CD14-positive monocyte (primary cell): ENCODE results near the gene FAM47E. TPM values are rescaled to one million over a fixed set of nuclear protein-coding genes. Genes with fewer than 3 reads are reported as not detected.

Experiments used
- DNase-seq, 3 donors: peaks; one replicate each; pipeline ENCODE4 v3.0.0-alpha.2; 2011 to 2022
- H2AFZ ChIP-seq: 2 replicates; pipeline ENCODE4 v1.6.0; 2012; ENCODE audit warnings: mild to moderate bottlenecking, low read depth, low read length, inconsistent platforms; ENCODE audit not compliant: insufficient read depth, poor library complexity, severe bottlenecking
- H3K27ac ChIP-seq, 2 donors: 1 replicate in 1 of 2; 2 replicates in 1 of 2; pipeline ENCODE4 v1.5.1; 2012 to 2013; ENCODE audit warnings: low read length in 2 of 2, control low read depth in 1 of 2, inconsistent platforms in 1 of 2, low read depth in 1 of 2, mild to moderate bottlenecking in 1 of 2
- H3K27me3 ChIP-seq, 2 donors: one replicate each; pipeline versions ENCODE4 v1.6.0 to v1.6.1; 2011 to 2013; ENCODE audit warnings: low read length in 2 of 2; ENCODE audit not compliant: control insufficient read depth in 2 of 2, insufficient read depth in 2 of 2
- H3K36me3 ChIP-seq, 2 donors: replicated peaks in 1 of 2; 1 replicate in 1 of 2; 2 replicates in 1 of 2; pipeline versions ENCODE4 v1.5.1 to v1.6.1; 2012 to 2013; ENCODE audit warnings: low read length in 2 of 2, control low read depth in 1 of 2, inconsistent platforms in 1 of 2, mild to moderate bottlenecking in 1 of 2; ENCODE audit not compliant: insufficient read depth in 2 of 2, control insufficient read depth in 1 of 2
- H3K4me1 ChIP-seq, 2 donors: 1 replicate in 1 of 2; 2 replicates in 1 of 2; pipeline versions ENCODE4 v1.5.1 to v1.6.1; 2012 to 2013; ENCODE audit warnings: low read length in 2 of 2, control low read depth in 1 of 2, inconsistent platforms in 1 of 2, mild to moderate bottlenecking in 1 of 2, moderate library complexity in 1 of 2; ENCODE audit not compliant: insufficient read depth in 2 of 2, control insufficient read depth in 1 of 2
- H3K4me2 ChIP-seq: replicated peaks from 2 replicates; pipeline ENCODE3; 2012; ENCODE audit warnings: low read length, moderate library complexity, mild to moderate bottlenecking; ENCODE audit not compliant: poor library complexity, severe bottlenecking; ENCODE audit errors: extremely low read depth
- H3K4me3 ChIP-seq, 3 experiments: fragments of 200-600 bp in 1 of 3; sonication (generic) in 1 of 3; replicated peaks in 1 of 3; 1 replicate in 2 of 3; 2 replicates in 1 of 3; pipeline ENCODE4 v1.5.1; 2011 to 2013; ENCODE audit warnings: low read length in 3 of 3, mild to moderate bottlenecking in 3 of 3, control low read depth in 2 of 3, low read depth in 2 of 3, inconsistent platforms in 1 of 3, moderate library complexity in 1 of 3
- H3K79me2 ChIP-seq: 2 replicates; pipeline ENCODE4 v1.6.0; 2012; ENCODE audit warnings: mild to moderate bottlenecking, control low read depth, inconsistent platforms, low read length, moderate library complexity; ENCODE audit not compliant: insufficient read depth
- H3K9ac ChIP-seq: 2 replicates; pipeline ENCODE4 v1.6.0; 2017; ENCODE audit warnings: low read length, mild to moderate bottlenecking; ENCODE audit not compliant: insufficient read depth, poor library complexity, severe bottlenecking
- H3K9me3 ChIP-seq, 2 donors: replicated peaks in 1 of 2; 1 replicate in 1 of 2; 2 replicates in 1 of 2; pipeline versions ENCODE4 v1.5.1 to v1.6.1; 2012 to 2013; ENCODE audit warnings: low read length in 2 of 2, control low read depth in 1 of 2; ENCODE audit not compliant: control insufficient read depth in 1 of 2, insufficient read depth in 1 of 2
- H4K20me1 ChIP-seq: 2 replicates; pipeline ENCODE4 v1.6.0; 2012; ENCODE audit warnings: mild to moderate bottlenecking, low read length, control low read depth, moderate library complexity; ENCODE audit not compliant: insufficient read depth
- H3K27ac Mint-ChIP-seq, 7 donors: one replicate each; pipeline ENCODE4 v1.8.0; 2020; ENCODE audit warnings: mild to moderate bottlenecking in 7 of 7, mixed read lengths in 7 of 7, moderate library complexity in 6 of 7, inconsistent platforms in 2 of 7
- H3K27me3 Mint-ChIP-seq, 3 donors: one replicate each; pipeline ENCODE4 v1.8.0; 2021 to 2022; ENCODE audit warnings: low read depth in 3 of 3, mild to moderate bottlenecking in 3 of 3, mixed read lengths in 3 of 3, moderate library complexity in 3 of 3, inconsistent platforms in 1 of 3
- H3K36me3 Mint-ChIP-seq, 2 donors: one replicate each; pipeline ENCODE4 v1.8.0; 2020; ENCODE audit warnings: mixed read lengths in 2 of 2, inconsistent platforms in 1 of 2, mild to moderate bottlenecking in 1 of 2
- H3K4me1 Mint-ChIP-seq: one replicate; pipeline ENCODE4 v1.8.0; 2020; ENCODE audit warnings: mild to moderate bottlenecking, mixed read lengths
- H3K4me3 Mint-ChIP-seq, 2 donors: one replicate each; pipeline ENCODE4 v1.8.0; 2020; ENCODE audit warnings: mild to moderate bottlenecking in 2 of 2, mixed read lengths in 2 of 2, moderate library complexity in 1 of 2
- H3K9me3 Mint-ChIP-seq, 7 donors: one replicate each; pipeline ENCODE4 v1.8.0; 2020 to 2022; ENCODE audit warnings: mixed read lengths in 7 of 7, mild to moderate bottlenecking in 6 of 7, moderate library complexity in 6 of 7, inconsistent platforms in 2 of 7
- CTCF ChIP-seq: fragments of 200-600 bp; IDR thresholded peaks from one replicate; pipeline ENCODE4 v1.8.0; 2022; ENCODE audit warnings: antibody characterized with exemption, mild to moderate bottlenecking
- WGBS: methylation state at CpG from one replicate; pipeline ENCODE4 v1.1.5; 2013; ENCODE audit warnings: missing lambda C conversion rate; ENCODE audit not compliant: insufficient coverage; 5-methylcytosine and 5-hydroxymethylcytosine counted together
- intact Hi-C, 2 donors: fragments of 100-400 bp; cut with micrococcal nuclease; formaldehyde crosslinking; loops; one replicate each; pipeline versions ENCODE4 v1.15.0 to v1.15.1; 2023
- polyA plus RNA-seq, 3 donors: library from polyadenylated mRNA; depleted of rRNA in 1 of 3; unstranded in 2 of 3; stranded (reverse) in 1 of 3; fragments of 300-500 nt in 2 of 3; fragments of >200 nt in 1 of 3; fragmentation: Illumina TruSeq in 2 of 3; gene quantifications; 1 replicate in 2 of 3; 2 replicates in 1 of 3; pipeline ENCODE4 v1.2.3, GENCODE V29; 2012 to 2021

The FAM47E gene
- polyA plus RNA-seq, 3 donors: 0.31 TPM; not detected in 2

DNA sequence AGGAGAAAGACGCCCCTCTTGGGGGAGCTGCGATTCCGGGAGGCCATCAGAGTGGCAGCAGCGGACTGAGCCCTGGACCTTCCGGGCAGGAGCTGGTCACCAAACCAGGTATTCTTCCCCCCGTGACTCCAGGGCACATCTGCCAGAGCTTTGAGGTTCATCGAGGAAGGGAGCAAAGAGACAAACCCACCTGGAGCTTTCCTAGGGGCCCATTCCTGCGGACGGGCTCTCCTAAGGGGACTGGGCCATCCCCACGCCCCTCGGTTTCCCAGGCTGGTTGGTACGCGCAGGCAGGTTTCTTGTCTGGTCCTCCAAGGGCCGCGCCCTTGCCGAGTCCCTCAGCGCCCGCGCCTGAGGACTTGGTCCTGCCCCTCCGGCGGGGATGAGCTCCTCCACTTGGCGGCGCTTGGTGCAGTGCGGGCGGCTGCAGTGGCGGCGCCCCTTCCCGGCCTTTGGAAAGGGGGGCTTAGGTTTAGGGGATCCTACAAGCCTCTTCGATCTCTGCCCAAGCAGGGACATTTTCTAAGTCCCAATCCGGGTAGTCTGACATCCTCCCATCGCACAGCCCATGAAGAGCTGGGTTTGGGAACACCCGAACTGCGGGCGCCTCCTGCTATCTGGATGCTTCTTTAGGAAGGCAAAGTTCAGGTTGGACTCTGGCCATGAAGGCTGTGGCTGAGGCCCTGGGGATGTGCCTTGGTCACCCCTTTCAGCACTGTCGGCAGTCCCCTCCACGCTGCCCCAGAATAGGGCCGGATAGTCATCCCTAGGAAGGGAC, 55.5 kb downstream of the FAM47E start:
- intact Hi-C loops: loop anchor here (5.0 to 10.0 kb wide), 2 partner anchors 55 to 92 kb away; partner anchors contain the start of genes FAM47E (in 1 of the 2) and SCARB2 (in 1 of the 2)
- peak in 2 of 3 donors; percentile 17 to 28 for DNase-seq
- peak overlapping the region; percentile 55 to 93 (median 93) for H3K4me3 ChIP-seq
- peak overlapping the region; percentile 98 for H3K4me2 ChIP-seq
- Mint-ChIP-seq H3K27ac (peak overlapping the region in 5 of 7 donors; percentile 13 to 82 (median 56)), H3K36me3 (peaks cover 21 to 23% of the 10 kb centered on the region in 2 donors), H3K4me3 (peak overlapping the region; percentile 95 to 97), H3K9me3 (no peaks in the 10 kb centered on the region), H3K4me1 (peaks cover 41% of the 10 kb centered on the region), H3K27me3 (peaks cover 0 to 1% (median 0%) of the 10 kb centered on the region in 3 donors)
- H3K9me3 ChIP-seq: no peaks in the 10 kb centered on the region
- peak; percentile 22 for TF ChIP-seq CTCF
- no peaks in the 10 kb centered on the region for H3K27me3 ChIP-seq
- 5% methylated on average over 33 of the region's 37 CpGs for whole genome bisulfite sequencing
- H3K36me3 ChIP-seq: peaks cover 3 to 19% of the 10 kb centered on the region in 2 donors
- peaks cover 42 to 52% of the 10 kb centered on the region in 2 donors for H3K4me1 ChIP-seq
- H2AFZ ChIP-seq: peak overlapping the region; percentile 98
- no peaks in the 10 kb centered on the region for H4K20me1 ChIP-seq
- peak overlapping the region; percentile 71 for H3K9ac ChIP-seq
- peak overlapping the region in 1 of 2 donors; percentile 75 for H3K27ac ChIP-seq
- H3K79me2 ChIP-seq: peaks cover 6% of the 10 kb centered on the region

DNA sequence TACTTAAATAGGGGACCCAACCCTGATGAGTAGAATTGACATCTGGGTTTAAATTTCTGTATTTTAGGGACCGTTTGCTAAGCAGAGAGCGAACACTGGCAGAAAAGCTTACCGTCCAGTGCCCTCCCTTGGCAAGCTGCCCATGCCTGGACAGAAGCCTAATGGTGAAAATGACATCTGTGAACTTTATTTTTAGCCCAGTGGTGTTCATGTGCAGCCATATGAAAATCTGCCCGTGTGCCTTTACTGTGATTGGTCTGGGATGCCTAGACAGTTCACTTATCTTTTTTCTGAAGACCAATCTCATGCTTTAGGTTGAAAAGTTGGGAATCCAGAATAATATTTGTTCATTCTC, 56.1 kb downstream of the FAM47E start:
- Histone ChIP-seq H3K9ac (no peak overlapping the region), H3K4me3 (peak overlapping the region in 1 of 3 experiments; percentile 93), H4K20me1 (no peaks in the 10 kb centered on the region), H3K9me3 (no peaks in the 10 kb centered on the region), H3K79me2 (peaks cover 6% of the 10 kb centered on the region), H3K4me1 (peaks cover 37 to 48% of the 10 kb centered on the region in 2 donors), H3K27me3 (no peaks in the 10 kb centered on the region), H3K36me3 (peaks cover 3 to 19% of the 10 kb centered on the region in 2 donors), H3K27ac (no peak overlapping the region), H3K4me2 (peak overlapping the region; percentile 98), H2AFZ (peak overlapping the region; percentile 98)
- DNase-seq: no peak
- no peak overlapping the region for H3K27ac Mint-ChIP-seq
- peak overlapping the region; percentile 95 to 97 for H3K4me3 Mint-ChIP-seq
- TF ChIP-seq CTCF: no peak
- WGBS: 63% methylated on average over 3 of the region's 4 CpGs
- H3K4me1 Mint-ChIP-seq: peaks cover 38% of the 10 kb centered on the region
- intact Hi-C loops: loop anchor here (5.0 to 10.0 kb wide), 2 partner anchors 55 to 93 kb away; partner anchors contain the start of genes FAM47E (in 1 of the 2) and SCARB2 (in 1 of the 2)
- peaks cover 21 to 23% of the 10 kb centered on the region in 2 donors for H3K36me3 Mint-ChIP-seq
- peaks cover 0 to 1% (median 0%) of the 10 kb centered on the region in 3 donors for H3K27me3 Mint-ChIP-seq
- H3K9me3 Mint-ChIP-seq: no peaks in the 10 kb centered on the region
